DND-41 (cell line): ENCODE measurements around the gene HOOK1.
"Not testable (repeated sequence)": the region's sequence is repeated elsewhere in the genome, so short reads cannot be mapped to it uniquely, and the experiment has no call there.

Experiments used
- EZH2 ChIP-seq: IDR thresholded peaks from 3 replicates; pipeline ENCODE4 v1.6.1; 2012; ENCODE audit warnings: borderline replicate concordance, low read depth, mild to moderate bottlenecking, moderate library complexity, low read length, inconsistent platforms; ENCODE audit not compliant: severe bottlenecking
- TF ChIP-seq, protein P1 (sequence below): IDR thresholded peaks from 2 replicates; pipeline ENCODE4 v1.5.1; 2012; ENCODE audit warnings: borderline replicate concordance, low read length, moderate library complexity, mild to moderate bottlenecking; ENCODE audit not compliant: poor library complexity, severe bottlenecking; ENCODE audit errors: extremely low read depth

DNA sequence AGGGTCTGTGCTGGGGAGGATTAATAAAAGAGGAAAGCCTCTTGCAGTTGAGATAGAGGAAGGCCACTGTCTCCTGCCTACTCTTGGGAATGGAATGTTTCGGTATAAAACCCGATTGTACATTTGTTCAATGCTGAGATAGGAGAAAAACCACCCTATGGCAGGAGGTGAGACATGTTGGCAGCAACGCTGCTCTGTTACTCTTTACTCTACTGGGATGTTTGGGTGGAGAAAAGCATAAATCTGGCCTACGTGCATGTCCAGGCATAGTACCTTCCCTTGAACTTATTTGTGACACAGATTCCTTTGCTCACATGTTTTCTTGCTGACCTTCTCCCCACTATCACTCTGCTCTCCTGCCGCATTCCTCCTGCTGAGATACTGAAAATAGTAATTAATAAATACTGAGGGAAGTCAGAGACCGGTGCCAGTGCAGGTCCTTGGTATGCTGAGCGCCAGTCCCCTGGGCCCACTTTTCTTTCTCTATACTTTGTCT, 100.1 kb downstream of the HOOK1 start:
- not testable (repeated sequence) for TF ChIP-seq EZH2
- TF ChIP-seq, protein P1, sequence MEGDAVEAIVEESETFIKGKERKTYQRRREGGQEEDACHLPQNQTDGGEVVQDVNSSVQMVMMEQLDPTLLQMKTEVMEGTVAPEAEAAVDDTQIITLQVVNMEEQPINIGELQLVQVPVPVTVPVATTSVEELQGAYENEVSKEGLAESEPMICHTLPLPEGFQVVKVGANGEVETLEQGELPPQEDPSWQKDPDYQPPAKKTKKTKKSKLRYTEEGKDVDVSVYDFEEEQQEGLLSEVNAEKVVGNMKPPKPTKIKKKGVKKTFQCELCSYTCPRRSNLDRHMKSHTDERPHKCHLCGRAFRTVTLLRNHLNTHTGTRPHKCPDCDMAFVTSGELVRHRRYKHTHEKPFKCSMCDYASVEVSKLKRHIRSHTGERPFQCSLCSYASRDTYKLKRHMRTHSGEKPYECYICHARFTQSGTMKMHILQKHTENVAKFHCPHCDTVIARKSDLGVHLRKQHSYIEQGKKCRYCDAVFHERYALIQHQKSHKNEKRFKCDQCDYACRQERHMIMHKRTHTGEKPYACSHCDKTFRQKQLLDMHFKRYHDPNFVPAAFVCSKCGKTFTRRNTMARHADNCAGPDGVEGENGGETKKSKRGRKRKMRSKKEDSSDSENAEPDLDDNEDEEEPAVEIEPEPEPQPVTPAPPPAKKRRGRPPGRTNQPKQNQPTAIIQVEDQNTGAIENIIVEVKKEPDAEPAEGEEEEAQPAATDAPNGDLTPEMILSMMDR: not testable (repeated sequence)
